HEK293 (cell line): ENCODE data around the gene PHRF1.

Experiments used
- CTCF ChIA-PET: fragments of 350-600 bp; formaldehyde crosslinking; extraction: SDS; loops from one replicate; lab custom pipeline; 2021; ENCODE audit warnings: antibody characterized with exemption; lab: Yijun Ruan, JAX
- POLR2A ChIA-PET: fragments of 300-600 bp; formaldehyde crosslinking; extraction: SDS; loops from one replicate; lab custom pipeline; 2020; ENCODE audit warnings: antibody characterized with exemption, inconsistent platforms; lab: Yijun Ruan, JAX
- H3K27ac ChIP-seq: fragments of 200-500 bp; sonication (Bioruptor generic); 2 replicates; pipeline ENCODE4 v1.5.1; 2014; ENCODE audit warnings: low read depth, low read length, control low read depth, inconsistent platforms; ENCODE audit errors: extremely low read depth
- H3K36me3 ChIP-seq, 2 experiments: fragments of 200-500 bp in 1 of 2; sonication (Bioruptor generic) in 1 of 2; 1 replicate in 1 of 2; 2 replicates in 1 of 2; pipeline ENCODE4 v1.5.1; 2014 to 2017; ENCODE audit warnings: inconsistent platforms in 2 of 2, low read length in 2 of 2; ENCODE audit not compliant: control insufficient read depth in 2 of 2, insufficient read depth in 1 of 2
- H3K4me1 ChIP-seq: fragments of 200-500 bp; sonication (Bioruptor generic); 2 replicates; pipeline ENCODE4 v1.5.1; 2014; ENCODE audit warnings: mild to moderate bottlenecking, low read length, inconsistent platforms; ENCODE audit not compliant: control insufficient read depth, insufficient read depth
- H3K4me3 ChIP-seq: 2 replicates; pipeline ENCODE4 v1.5.1; 2011; ENCODE audit warnings: low read depth, mild to moderate bottlenecking, control low read depth, low read length, moderate library complexity
- H3K9me3 ChIP-seq: fragments of 200-500 bp; sonication (Bioruptor generic); 2 replicates; pipeline ENCODE4 v1.5.1; 2014; ENCODE audit warnings: low read depth, low read length, inconsistent platforms; ENCODE audit not compliant: control insufficient read depth, insufficient read depth
- BCL11A ChIP-seq: fragments of 450-650 bp; formaldehyde crosslinking; IDR thresholded peaks from 2 replicates; pipeline ENCODE4 v1.5.1; 2016; ENCODE audit warnings: low read depth, missing biosample characterization, missing genetic modification characterization
- EGR2 ChIP-seq: fragments of 450-650 bp; formaldehyde crosslinking; IDR thresholded peaks from 2 replicates; pipeline ENCODE4 v1.5.1; 2016; ENCODE audit warnings: low read depth, missing biosample characterization, missing genetic modification characterization
- KLF17 ChIP-seq: fragments of 450-650 bp; formaldehyde crosslinking; IDR thresholded peaks from 2 replicates; pipeline ENCODE4 v1.5.1; 2016; ENCODE audit warnings: missing biosample characterization, missing genetic modification characterization
- KLF8 ChIP-seq: fragments of 450-650 bp; formaldehyde crosslinking; IDR thresholded peaks from 2 replicates; pipeline ENCODE4 v1.5.1; 2016; ENCODE audit warnings: missing biosample characterization, missing genetic modification characterization
- KLF9 ChIP-seq: fragments of 450-650 bp; formaldehyde crosslinking; IDR thresholded peaks from 2 replicates; pipeline ENCODE4 v1.5.1; 2016; ENCODE audit warnings: missing biosample characterization, missing genetic modification characterization, low read depth
- SALL2 ChIP-seq: fragments of 450-650 bp; formaldehyde crosslinking; IDR thresholded peaks from 2 replicates; pipeline ENCODE4 v1.5.0; 2017; ENCODE audit warnings: missing biosample characterization, mild to moderate bottlenecking, missing genetic modification characterization, borderline replicate concordance
- ZBTB44 ChIP-seq: fragments of 450-650 bp; IDR thresholded peaks from 2 replicates; pipeline ENCODE4 v1.5.1; 2018; ENCODE audit warnings: missing biosample characterization, mild to moderate bottlenecking, missing genetic modification characterization
- ZEB2 ChIP-seq: fragments of 450-650 bp; formaldehyde crosslinking; IDR thresholded peaks from 2 replicates; pipeline ENCODE4 v1.5.1; 2016; ENCODE audit warnings: missing biosample characterization, missing genetic modification characterization
- ZFP41 ChIP-seq: fragments of 450-650 bp; formaldehyde crosslinking; IDR thresholded peaks from 2 replicates; pipeline ENCODE4 v1.5.1; 2016; ENCODE audit warnings: missing biosample characterization, missing genetic modification characterization, borderline replicate concordance
- ZNF138 ChIP-seq: fragments of 450-650 bp; formaldehyde crosslinking; IDR thresholded peaks from 2 replicates; pipeline ENCODE4 v1.5.1; 2016; ENCODE audit warnings: missing biosample characterization, missing genetic modification characterization, borderline replicate concordance
- ZNF174 ChIP-seq: fragments of 450-650 bp; formaldehyde crosslinking; IDR thresholded peaks from 2 replicates; pipeline ENCODE4 v1.5.0; 2017; ENCODE audit warnings: missing biosample characterization, mild to moderate bottlenecking, missing genetic modification characterization
- ZNF18 ChIP-seq: fragments of 450-650 bp; formaldehyde crosslinking; IDR thresholded peaks from 2 replicates; pipeline ENCODE4 v1.5.1; 2016; ENCODE audit warnings: missing biosample characterization, missing genetic modification characterization
- ZNF2 ChIP-seq: fragments of 450-650 bp; formaldehyde crosslinking; IDR thresholded peaks from 2 replicates; pipeline ENCODE4 v1.5.1; 2016; ENCODE audit warnings: missing biosample characterization, missing genetic modification characterization
- ZNF239 ChIP-seq: fragments of 450-650 bp; formaldehyde crosslinking; IDR thresholded peaks from 2 replicates; pipeline ENCODE4 v1.5.1; 2016; ENCODE audit warnings: missing biosample characterization, missing genetic modification characterization
- ZNF302 ChIP-seq: fragments of 450-650 bp; formaldehyde crosslinking; IDR thresholded peaks from 2 replicates; pipeline ENCODE4 v1.5.1; 2016; ENCODE audit warnings: missing biosample characterization, missing genetic modification characterization, low read depth
- ZNF311 ChIP-seq: fragments of 450-650 bp; formaldehyde crosslinking; IDR thresholded peaks from 2 replicates; pipeline ENCODE4 v1.5.1; 2017; ENCODE audit warnings: missing biosample characterization, missing genetic modification characterization, borderline replicate concordance
- ZNF335 ChIP-seq: fragments of 450-650 bp; formaldehyde crosslinking; conservative IDR thresholded peaks from 2 replicates; pipeline ENCODE4 v1.5.1; 2016; ENCODE audit warnings: missing biosample characterization, missing genetic modification characterization
- ZNF449 ChIP-seq: fragments of 450-650 bp; formaldehyde crosslinking; IDR thresholded peaks from 2 replicates; pipeline ENCODE4 v1.5.1; 2017; ENCODE audit warnings: missing biosample characterization, mild to moderate bottlenecking, missing genetic modification characterization, moderate library complexity
- ZNF510 ChIP-seq: fragments of 450-650 bp; formaldehyde crosslinking; IDR thresholded peaks from 2 replicates; pipeline ENCODE4 v1.5.1; 2018; ENCODE audit warnings: mild to moderate bottlenecking, missing genetic modification characterization, missing biosample characterization; ENCODE audit not compliant: insufficient replicate concordance
- ZNF561 ChIP-seq: fragments of 450-650 bp; IDR thresholded peaks from 2 replicates; pipeline ENCODE4 v1.5.1; 2018; ENCODE audit warnings: missing biosample characterization, missing genetic modification characterization, borderline replicate concordance
- ZNF768 ChIP-seq: fragments of 450-650 bp; formaldehyde crosslinking; IDR thresholded peaks from 2 replicates; pipeline ENCODE4 v1.5.1; 2018; ENCODE audit warnings: missing biosample characterization, mild to moderate bottlenecking, missing genetic modification characterization
- ZNF776 ChIP-seq: fragments of 450-650 bp; formaldehyde crosslinking; IDR thresholded peaks from 2 replicates; pipeline ENCODE4 v1.5.0; 2017; ENCODE audit warnings: missing biosample characterization, missing genetic modification characterization, borderline replicate concordance

PHRF1 gene

GRCh38 chr11:558503-558902, 17.8 kb upstream of the PHRF1 start:
- TF ChIP-seq ZNF174 (tag by site-specific recombination) (no peak), KLF9 (tag by site-specific recombination) (no peak), ZNF449 (0 out of 2 replicates have a peak, but pooled peaks have one; percentile 51), KLF8 (tag by site-specific recombination) (0 out of 2 replicates have a peak, but pooled peaks have one; percentile 17), ZNF2 (tag by site-specific recombination) (no peak), ZNF768 (tag by site-specific recombination) (no peak), ZNF776 (tag by site-specific recombination) (no peak), ZNF239 (tag by site-specific recombination) (no peak), SALL2 (no peak), KLF17 (tag by site-specific recombination) (no peak)
- Histone ChIP-seq H3K9me3 (no peaks in the 10 kb centered on the region), H3K27ac (no peak overlapping the region), H3K4me3 (no peak overlapping the region), H3K36me3 (peaks cover 0 to 17% of the 10 kb centered on the region in 2 experiments; a peak in 1 of 3 replicates), H3K4me1 (no peaks in the 10 kb centered on the region)
- POLR2A ChIA-PET: interaction anchor here (0.5 to 2.3 kb wide), 3 partner anchors 17 to 173 kb away, joined by 3 to 19 read pairs (median 6); partner anchors contain the start of genes HRAS and PHRF1
- CTCF ChIA-PET: no interaction called here

- ChIA-PET CTCF (interaction anchor here (0.8 to 1.2 kb wide), 2 partner anchors 167 to 168 kb away, joined by 3 read pairs; no protein-coding TSS in a partner anchor), POLR2A (interaction anchor here (0.5 to 2.3 kb wide), 4 partner anchors 10 to 173 kb away, joined by 3 to 19 read pairs (median 5); partner anchors contain the start of genes HRAS and PHRF1)
- Histone ChIP-seq H3K36me3 (peaks cover 0 to 23% of the 10 kb centered on the region in 2 experiments; a peak in 1 of 3 replicates), H3K4me3 (no peak overlapping the region), H3K27ac (no peak overlapping the region), H3K4me1 (no peaks in the 10 kb centered on the region), H3K9me3 (no peaks in the 10 kb centered on the region)
- no peak for TF ChIP-seq ZEB2 (tag by site-specific recombination)
- no peak for TF ChIP-seq ZNF561 (tag by site-specific recombination)
- TF ChIP-seq ZNF335 (tag by site-specific recombination): no peak
- no peak for TF ChIP-seq ZNF311 (tag by site-specific recombination)
- TF ChIP-seq ZNF18 (tag by site-specific recombination): no peak
- TF ChIP-seq BCL11A (tag by site-specific recombination): no peak
- TF ChIP-seq ZNF302: no peak
- no peak for TF ChIP-seq ZFP41 (tag by site-specific recombination)
- no peak for TF ChIP-seq ZBTB44 (tag by site-specific recombination)
- TF ChIP-seq ZNF449: no peak
- no peak for TF ChIP-seq ZNF174 (tag by site-specific recombination)
- TF ChIP-seq ZNF138: no peak
- TF ChIP-seq ZNF510: no peak
- TF ChIP-seq EGR2 (tag by site-specific recombination): no peak
These were observed 17.1 kb upstream of the PHRF1 start for GRCh38 chr11:559020-559620.
